Measurements from ENCODE around the gene RNF180. TPM values are rescaled to one million over a fixed set of nuclear protein-coding genes. Genes with fewer than 3 reads are reported as not detected.

The RNF180 gene
- total and polyA plus RNA-seq, 2 of the 8 experiments (the other 6 are each of a cell fraction or from before 2014, with no cell fraction given), result 0.39 to 2.3 TPM

DNA sequence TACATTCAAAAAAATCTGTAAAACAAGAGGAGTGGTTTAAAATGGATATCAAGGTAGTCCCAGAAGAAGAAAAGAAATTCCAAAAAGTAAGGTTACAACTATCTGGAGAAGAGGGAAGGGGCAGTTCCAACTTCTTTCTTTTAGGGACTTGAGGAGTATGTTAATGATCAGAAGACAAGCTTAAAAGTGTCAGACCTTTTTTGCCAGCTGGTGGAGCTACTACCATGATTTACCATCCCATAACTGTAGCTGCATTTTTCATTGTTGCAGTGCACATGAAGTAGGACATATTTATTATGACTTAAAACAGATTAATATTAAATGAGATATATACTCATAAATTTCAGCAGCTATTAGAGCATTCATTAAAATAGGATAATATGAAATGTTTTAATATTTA, 181.7 kb downstream of the RNF180 start (continued):
- TF ChIP-seq, protein P1, sequence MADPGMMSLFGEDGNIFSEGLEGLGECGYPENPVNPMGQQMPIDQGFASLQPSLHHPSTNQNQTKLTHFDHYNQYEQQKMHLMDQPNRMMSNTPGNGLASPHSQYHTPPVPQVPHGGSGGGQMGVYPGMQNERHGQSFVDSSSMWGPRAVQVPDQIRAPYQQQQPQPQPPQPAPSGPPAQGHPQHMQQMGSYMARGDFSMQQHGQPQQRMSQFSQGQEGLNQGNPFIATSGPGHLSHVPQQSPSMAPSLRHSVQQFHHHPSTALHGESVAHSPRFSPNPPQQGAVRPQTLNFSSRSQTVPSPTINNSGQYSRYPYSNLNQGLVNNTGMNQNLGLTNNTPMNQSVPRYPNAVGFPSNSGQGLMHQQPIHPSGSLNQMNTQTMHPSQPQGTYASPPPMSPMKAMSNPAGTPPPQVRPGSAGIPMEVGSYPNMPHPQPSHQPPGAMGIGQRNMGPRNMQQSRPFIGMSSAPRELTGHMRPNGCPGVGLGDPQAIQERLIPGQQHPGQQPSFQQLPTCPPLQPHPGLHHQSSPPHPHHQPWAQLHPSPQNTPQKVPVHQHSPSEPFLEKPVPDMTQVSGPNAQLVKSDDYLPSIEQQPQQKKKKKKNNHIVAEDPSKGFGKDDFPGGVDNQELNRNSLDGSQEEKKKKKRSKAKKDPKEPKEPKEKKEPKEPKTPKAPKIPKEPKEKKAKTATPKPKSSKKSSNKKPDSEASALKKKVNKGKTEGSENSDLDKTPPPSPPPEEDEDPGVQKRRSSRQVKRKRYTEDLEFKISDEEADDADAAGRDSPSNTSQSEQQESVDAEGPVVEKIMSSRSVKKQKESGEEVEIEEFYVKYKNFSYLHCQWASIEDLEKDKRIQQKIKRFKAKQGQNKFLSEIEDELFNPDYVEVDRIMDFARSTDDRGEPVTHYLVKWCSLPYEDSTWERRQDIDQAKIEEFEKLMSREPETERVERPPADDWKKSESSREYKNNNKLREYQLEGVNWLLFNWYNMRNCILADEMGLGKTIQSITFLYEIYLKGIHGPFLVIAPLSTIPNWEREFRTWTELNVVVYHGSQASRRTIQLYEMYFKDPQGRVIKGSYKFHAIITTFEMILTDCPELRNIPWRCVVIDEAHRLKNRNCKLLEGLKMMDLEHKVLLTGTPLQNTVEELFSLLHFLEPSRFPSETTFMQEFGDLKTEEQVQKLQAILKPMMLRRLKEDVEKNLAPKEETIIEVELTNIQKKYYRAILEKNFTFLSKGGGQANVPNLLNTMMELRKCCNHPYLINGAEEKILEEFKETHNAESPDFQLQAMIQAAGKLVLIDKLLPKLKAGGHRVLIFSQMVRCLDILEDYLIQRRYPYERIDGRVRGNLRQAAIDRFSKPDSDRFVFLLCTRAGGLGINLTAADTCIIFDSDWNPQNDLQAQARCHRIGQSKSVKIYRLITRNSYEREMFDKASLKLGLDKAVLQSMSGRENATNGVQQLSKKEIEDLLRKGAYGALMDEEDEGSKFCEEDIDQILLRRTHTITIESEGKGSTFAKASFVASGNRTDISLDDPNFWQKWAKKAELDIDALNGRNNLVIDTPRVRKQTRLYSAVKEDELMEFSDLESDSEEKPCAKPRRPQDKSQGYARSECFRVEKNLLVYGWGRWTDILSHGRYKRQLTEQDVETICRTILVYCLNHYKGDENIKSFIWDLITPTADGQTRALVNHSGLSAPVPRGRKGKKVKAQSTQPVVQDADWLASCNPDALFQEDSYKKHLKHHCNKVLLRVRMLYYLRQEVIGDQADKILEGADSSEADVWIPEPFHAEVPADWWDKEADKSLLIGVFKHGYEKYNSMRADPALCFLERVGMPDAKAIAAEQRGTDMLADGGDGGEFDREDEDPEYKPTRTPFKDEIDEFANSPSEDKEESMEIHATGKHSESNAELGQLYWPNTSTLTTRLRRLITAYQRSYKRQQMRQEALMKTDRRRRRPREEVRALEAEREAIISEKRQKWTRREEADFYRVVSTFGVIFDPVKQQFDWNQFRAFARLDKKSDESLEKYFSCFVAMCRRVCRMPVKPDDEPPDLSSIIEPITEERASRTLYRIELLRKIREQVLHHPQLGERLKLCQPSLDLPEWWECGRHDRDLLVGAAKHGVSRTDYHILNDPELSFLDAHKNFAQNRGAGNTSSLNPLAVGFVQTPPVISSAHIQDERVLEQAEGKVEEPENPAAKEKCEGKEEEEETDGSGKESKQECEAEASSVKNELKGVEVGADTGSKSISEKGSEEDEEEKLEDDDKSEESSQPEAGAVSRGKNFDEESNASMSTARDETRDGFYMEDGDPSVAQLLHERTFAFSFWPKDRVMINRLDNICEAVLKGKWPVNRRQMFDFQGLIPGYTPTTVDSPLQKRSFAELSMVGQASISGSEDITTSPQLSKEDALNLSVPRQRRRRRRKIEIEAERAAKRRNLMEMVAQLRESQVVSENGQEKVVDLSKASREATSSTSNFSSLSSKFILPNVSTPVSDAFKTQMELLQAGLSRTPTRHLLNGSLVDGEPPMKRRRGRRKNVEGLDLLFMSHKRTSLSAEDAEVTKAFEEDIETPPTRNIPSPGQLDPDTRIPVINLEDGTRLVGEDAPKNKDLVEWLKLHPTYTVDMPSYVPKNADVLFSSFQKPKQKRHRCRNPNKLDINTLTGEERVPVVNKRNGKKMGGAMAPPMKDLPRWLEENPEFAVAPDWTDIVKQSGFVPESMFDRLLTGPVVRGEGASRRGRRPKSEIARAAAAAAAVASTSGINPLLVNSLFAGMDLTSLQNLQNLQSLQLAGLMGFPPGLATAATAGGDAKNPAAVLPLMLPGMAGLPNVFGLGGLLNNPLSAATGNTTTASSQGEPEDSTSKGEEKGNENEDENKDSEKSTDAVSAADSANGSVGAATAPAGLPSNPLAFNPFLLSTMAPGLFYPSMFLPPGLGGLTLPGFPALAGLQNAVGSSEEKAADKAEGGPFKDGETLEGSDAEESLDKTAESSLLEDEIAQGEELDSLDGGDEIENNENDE (IDR thresholded peaks at IDR 0.05; ENCODE audit: insufficient replicate concordance, low read length), result no peak
